Loucy (cell line): ENCODE results near the gene CTSK.
"Not testable (repeated sequence)": the region's sequence is repeated elsewhere in the genome, so short reads cannot be mapped to it uniquely, and the experiment has no call there.

Experiments used
- H2AFZ ChIP-seq: fragments of 200-600 bp; sonication (generic); 2 replicates; pipeline ENCODE4 v1.6.0; 2016; ENCODE audit warnings: antibody characterized with exemption, mild to moderate bottlenecking, low read length, moderate library complexity
- H3F3A ChIP-seq: fragments of 200-600 bp; 2 replicates; pipeline ENCODE4 v1.6.0; 2016; ENCODE audit warnings: antibody characterized with exemption, low read depth, mild to moderate bottlenecking
- H3K27me3 ChIP-seq: fragments of 200-600 bp; sonication (generic); 2 replicates; pipeline ENCODE4 v1.6.1; 2014; ENCODE audit warnings: low read length, mild to moderate bottlenecking; ENCODE audit not compliant: insufficient read depth, poor library complexity, severe bottlenecking
- H3K36me3 ChIP-seq: fragments of 200-600 bp; sonication (generic); 2 replicates; pipeline ENCODE4 v1.6.1; 2016; ENCODE audit warnings: low read length; ENCODE audit not compliant: insufficient read depth
- H3K4me1 ChIP-seq: fragments of 200-600 bp; sonication (generic); 2 replicates; pipeline ENCODE4 v1.5.1; 2014; ENCODE audit warnings: low read length, mild to moderate bottlenecking; ENCODE audit not compliant: insufficient read depth, poor library complexity, severe bottlenecking
- H3K4me2 ChIP-seq: fragments of 200-600 bp; sonication (generic); 2 replicates; pipeline ENCODE4 v1.6.0; 2014; ENCODE audit warnings: antibody characterized with exemption, low read length, low read depth, mild to moderate bottlenecking; ENCODE audit not compliant: poor library complexity, severe bottlenecking
- H3K4me3 ChIP-seq: fragments of 200-600 bp; sonication (generic); 2 replicates; pipeline ENCODE4 v1.5.1; 2014; ENCODE audit warnings: low read length, mild to moderate bottlenecking, mixed read lengths; ENCODE audit not compliant: poor library complexity, severe bottlenecking
- H3K79me2 ChIP-seq: fragments of 200-600 bp; sonication (generic); 2 replicates; pipeline ENCODE4 v1.6.1; 2014; ENCODE audit warnings: low read length; ENCODE audit not compliant: insufficient read depth
- H3K9ac ChIP-seq: fragments of 200-600 bp; sonication (generic); 2 replicates; pipeline ENCODE4 v1.6.0; 2014; ENCODE audit warnings: mild to moderate bottlenecking, low read depth, low read length, moderate library complexity; ENCODE audit not compliant: poor library complexity, severe bottlenecking
- H3K9me2 ChIP-seq: fragments of 200-600 bp; sonication (generic); replicated peaks from 2 replicates; pipeline ENCODE4 v1.6.1; 2016; ENCODE audit warnings: low read depth, low read length, mixed read lengths
- H3K9me3 ChIP-seq: fragments of 200-600 bp; sonication (generic); 2 replicates; pipeline ENCODE4 v1.6.1; 2014; ENCODE audit warnings: mild to moderate bottlenecking, antibody characterized with exemption, low read length, low read depth; ENCODE audit not compliant: insufficient read depth
- H4K20me1 ChIP-seq: fragments of 200-600 bp; sonication (generic); 2 replicates; pipeline ENCODE4 v1.6.0; 2014; ENCODE audit warnings: antibody characterized with exemption, low read length, mild to moderate bottlenecking; ENCODE audit not compliant: insufficient read depth, poor library complexity, severe bottlenecking
- CTCF ChIP-seq: fragments of 200-600 bp; sonication (generic); conservative IDR thresholded peaks from 2 replicates; pipeline ENCODE4 v1.5.1; 2014; ENCODE audit warnings: mild to moderate bottlenecking, antibody characterized with exemption, low read length
- EZH2phosphoT487 ChIP-seq: fragments of 200-600 bp; IDR thresholded peaks from 2 replicates; pipeline ENCODE4 v1.6.1; 2018; ENCODE audit warnings: antibody characterized with exemption, mild to moderate bottlenecking, moderate library complexity, borderline replicate concordance

The CTSK gene

DNA sequence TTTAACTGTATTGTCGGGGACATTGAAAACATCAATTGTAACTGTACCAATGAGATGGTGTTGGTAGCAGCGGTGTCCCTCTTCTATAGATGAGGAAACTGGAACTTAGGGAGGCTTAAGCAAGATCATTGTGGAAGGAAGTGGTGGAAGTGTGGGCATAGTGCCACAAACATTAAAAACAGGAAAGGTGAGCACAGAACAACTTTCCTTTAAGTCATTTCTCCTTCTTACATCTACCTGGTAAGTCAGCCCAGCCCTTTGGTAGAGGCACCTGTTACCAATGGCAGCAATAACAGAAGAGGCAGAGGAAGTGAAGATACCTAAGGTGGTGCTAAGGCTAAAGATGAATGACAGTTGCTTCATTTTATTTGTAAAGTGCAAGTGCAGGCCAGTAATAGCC, 30.5 kb downstream of the CTSK start:
- H3K79me2 ChIP-seq = no peaks in the 10 kb centered on the region
- H3K4me1 ChIP-seq = peaks cover 6% of the 10 kb centered on the region
- no peak overlapping the region for H3K4me3 ChIP-seq
- H3F3A ChIP-seq = no peaks in the 10 kb centered on the region
- no peaks in the 10 kb centered on the region for H3K9me2 ChIP-seq
- no peaks in the 10 kb centered on the region for H3K36me3 ChIP-seq
- no peaks in the 10 kb centered on the region for H3K9me3 ChIP-seq
- no peaks in the 10 kb centered on the region for H4K20me1 ChIP-seq
- no peaks in the 10 kb centered on the region for H3K27me3 ChIP-seq
- no peak for TF ChIP-seq EZH2phosphoT487
- TF ChIP-seq CTCF = no peak
- no peak overlapping the region for H3K4me2 ChIP-seq
- no peak overlapping the region for H3K9ac ChIP-seq
- H2AFZ ChIP-seq = no peak overlapping the region

- not testable (repeated sequence) for H3K36me3 ChIP-seq, H2AFZ ChIP-seq, H3K27me3 ChIP-seq, H3K79me2 ChIP-seq, H4K20me1 ChIP-seq, H3K9me3 ChIP-seq, H3F3A ChIP-seq, H3K9me2 ChIP-seq, H3K9ac ChIP-seq, H3K4me3 ChIP-seq, H3K4me2 ChIP-seq
- H3K4me1 ChIP-seq = peaks cover 14% of the 10 kb centered on the region
Measured at GRCh38 chr1:150775931-150776505, 32.0 kb downstream of the CTSK start.

GRCh38 chr1:150775276-150775675, 32.8 kb downstream of the CTSK start:
- H2AFZ ChIP-seq = no peak overlapping the region
- peaks cover 19% of the 10 kb centered on the region for H3K4me1 ChIP-seq
- H3K4me3 ChIP-seq = no peak overlapping the region
- H3K79me2 ChIP-seq = no peaks in the 10 kb centered on the region
- no peaks in the 10 kb centered on the region for H3F3A ChIP-seq
- TF ChIP-seq EZH2phosphoT487 (no peak), CTCF (no peak)
- H3K9me3 ChIP-seq = no peaks in the 10 kb centered on the region
- no peak overlapping the region for H3K9ac ChIP-seq
- H4K20me1 ChIP-seq = no peaks in the 10 kb centered on the region
- no peak overlapping the region for H3K4me2 ChIP-seq
- H3K9me2 ChIP-seq = no peaks in the 10 kb centered on the region
- no peaks in the 10 kb centered on the region for H3K36me3 ChIP-seq
- no peaks in the 10 kb centered on the region for H3K27me3 ChIP-seq

DNA sequence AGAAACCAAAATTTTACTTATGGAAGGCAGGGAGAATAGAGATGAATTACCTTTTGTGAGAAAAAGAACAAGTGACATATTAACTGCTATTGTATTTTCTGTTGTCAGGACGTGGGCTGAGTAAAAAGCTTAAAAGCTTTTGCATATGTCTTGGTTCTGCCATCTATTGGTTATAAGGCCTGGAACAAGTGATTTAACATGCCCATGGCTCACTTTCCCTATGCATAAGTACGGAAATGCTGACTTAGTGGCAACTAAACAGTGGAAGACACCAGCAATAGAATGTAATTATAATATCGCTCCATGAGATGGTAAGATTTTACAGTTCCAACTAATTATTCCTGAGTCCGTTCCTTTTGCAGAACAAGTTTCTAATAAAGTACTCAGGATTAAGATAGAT, 35.7 kb downstream of the CTSK start:
- TF ChIP-seq CTCF (no peak), EZH2phosphoT487 (no peak)
- H3K4me2 ChIP-seq = no peak overlapping the region
- no peaks in the 10 kb centered on the region for H3K36me3 ChIP-seq
- H3K9ac ChIP-seq = no peak overlapping the region
- no peak overlapping the region for H3K4me3 ChIP-seq
- H3K27me3 ChIP-seq = no peaks in the 10 kb centered on the region
- H3K9me3 ChIP-seq = no peaks in the 10 kb centered on the region
- H3K9me2 ChIP-seq = no peaks in the 10 kb centered on the region
- H2AFZ ChIP-seq = no peak overlapping the region
- no peaks in the 10 kb centered on the region for H4K20me1 ChIP-seq
- H3K4me1 ChIP-seq = peaks cover 13% of the 10 kb centered on the region
- no peaks in the 10 kb centered on the region for H3K79me2 ChIP-seq
- H3F3A ChIP-seq = no peaks in the 10 kb centered on the region

DNA sequence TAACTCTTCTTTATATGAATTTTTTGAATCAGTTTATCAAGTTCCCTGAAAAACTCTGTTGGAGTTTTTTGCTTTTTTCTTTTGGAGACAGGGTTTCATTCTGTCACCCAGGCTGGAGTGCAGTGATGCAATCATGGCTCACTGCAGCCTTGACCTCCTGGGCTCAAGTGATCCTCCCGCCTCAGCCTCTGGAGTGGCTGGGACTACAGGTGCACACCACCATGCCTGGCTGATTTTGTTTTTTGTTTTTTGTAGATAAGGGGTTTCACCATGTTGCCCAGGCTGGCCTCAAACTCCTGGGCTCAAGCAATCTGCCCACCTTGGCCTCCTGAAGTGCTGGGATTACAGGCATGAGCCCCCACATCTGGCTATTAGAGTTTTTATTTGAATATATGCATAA, 40.4 kb downstream of the CTSK start:
- not testable (repeated sequence) for H4K20me1 ChIP-seq, H3K9ac ChIP-seq, H3K9me2 ChIP-seq, H3K27me3 ChIP-seq, H3K4me2 ChIP-seq, H3K4me3 ChIP-seq, H2AFZ ChIP-seq, H3K36me3 ChIP-seq, H3K9me3 ChIP-seq, H3F3A ChIP-seq, H3K79me2 ChIP-seq
- peaks cover 36% of the 10 kb centered on the region for H3K4me1 ChIP-seq

GRCh38 chr1:150765977-150766301, 42.1 kb downstream of the CTSK start:
- peaks cover 38% of the 10 kb centered on the region for H3K4me1 ChIP-seq
- peak overlapping the region; percentile 59 for H3K9ac ChIP-seq
- not testable (repeated sequence) for H4K20me1 ChIP-seq

More at GRCh38 chr1:150765977-150766301, 42.1 kb downstream of the CTSK start:
- not testable (repeated sequence) for H3K27me3 ChIP-seq, H3K79me2 ChIP-seq, H3K36me3 ChIP-seq, H3F3A ChIP-seq, H3K9me2 ChIP-seq, H3K9me3 ChIP-seq
- H3K4me3 ChIP-seq = peak overlapping the region; percentile 69
- H2AFZ ChIP-seq = peak overlapping the region; percentile 98
- peak overlapping the region; percentile 72 for H3K4me2 ChIP-seq
